Measurements from ENCODE around the gene LBP.

LBP gene

DNA sequence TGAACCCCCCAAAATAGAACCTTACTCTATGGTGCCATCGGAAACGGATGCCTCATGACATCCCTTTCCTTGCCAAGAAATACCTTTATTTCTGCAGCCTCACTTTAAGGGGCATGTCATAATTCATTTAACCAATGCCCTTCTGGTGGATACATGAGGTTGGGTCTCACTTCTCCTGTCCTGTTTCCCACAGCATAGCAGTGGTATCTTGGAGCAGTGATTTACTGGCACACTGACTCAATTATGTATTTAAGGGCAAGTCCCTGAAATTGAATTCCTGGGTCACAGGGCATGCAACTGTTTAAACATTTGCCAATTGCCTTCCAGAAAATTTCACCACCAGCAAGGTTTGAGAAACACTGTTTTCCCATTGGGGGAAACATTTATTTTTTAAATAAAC is 639 bp upstream of the LBP start:
- no peak overlapping the region for H3K9ac ChIP-seq (ENCODE audit: low read length)
- no peaks in the 10 kb centered on the region for H4K20me1 ChIP-seq (ENCODE audit: insufficient read depth, low read length)
- no peak overlapping the region for H2AFZ ChIP-seq (ENCODE audit: low read length)
- H3K9me2 ChIP-seq (ENCODE audit: low read depth, low read length), result no peaks in the 10 kb centered on the region
- no peaks in the 10 kb centered on the region for H3F3A ChIP-seq (ENCODE audit: insufficient read depth, low read length)
- no peaks in the 10 kb centered on the region for H3K4me1 ChIP-seq (ENCODE audit: insufficient read depth, low read length, severe bottlenecking)
- 0 out of 2 replicates have a peak, but pooled peaks cover 3% of the 10 kb centered on the region for H3K27me3 ChIP-seq (ENCODE audit: insufficient read depth, low read length)
- no peak overlapping the region for H3K4me2 ChIP-seq (ENCODE audit: low read length)
- TF ChIP-seq, protein P1, sequence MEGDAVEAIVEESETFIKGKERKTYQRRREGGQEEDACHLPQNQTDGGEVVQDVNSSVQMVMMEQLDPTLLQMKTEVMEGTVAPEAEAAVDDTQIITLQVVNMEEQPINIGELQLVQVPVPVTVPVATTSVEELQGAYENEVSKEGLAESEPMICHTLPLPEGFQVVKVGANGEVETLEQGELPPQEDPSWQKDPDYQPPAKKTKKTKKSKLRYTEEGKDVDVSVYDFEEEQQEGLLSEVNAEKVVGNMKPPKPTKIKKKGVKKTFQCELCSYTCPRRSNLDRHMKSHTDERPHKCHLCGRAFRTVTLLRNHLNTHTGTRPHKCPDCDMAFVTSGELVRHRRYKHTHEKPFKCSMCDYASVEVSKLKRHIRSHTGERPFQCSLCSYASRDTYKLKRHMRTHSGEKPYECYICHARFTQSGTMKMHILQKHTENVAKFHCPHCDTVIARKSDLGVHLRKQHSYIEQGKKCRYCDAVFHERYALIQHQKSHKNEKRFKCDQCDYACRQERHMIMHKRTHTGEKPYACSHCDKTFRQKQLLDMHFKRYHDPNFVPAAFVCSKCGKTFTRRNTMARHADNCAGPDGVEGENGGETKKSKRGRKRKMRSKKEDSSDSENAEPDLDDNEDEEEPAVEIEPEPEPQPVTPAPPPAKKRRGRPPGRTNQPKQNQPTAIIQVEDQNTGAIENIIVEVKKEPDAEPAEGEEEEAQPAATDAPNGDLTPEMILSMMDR (IDR thresholded peaks at IDR 0.05; ENCODE audit: low read length), result no peak
- no peak for TF ChIP-seq EZH2 (IDR thresholded peaks at IDR 0.05; ENCODE audit: borderline replicate concordance, low read length)
- H3K36me3 ChIP-seq (ENCODE audit: insufficient read depth, low read length), result no peaks in the 10 kb centered on the region
- H3K27ac ChIP-seq (ENCODE audit: low read depth, low read length, poor library complexity, severe bottlenecking), result no peak overlapping the region
- H3K79me2 ChIP-seq (ENCODE audit: insufficient read depth, low read length), result no peaks in the 10 kb centered on the region
- no peaks in the 10 kb centered on the region for H3K9me3 ChIP-seq (ENCODE audit: low read length)
- no peak overlapping the region for H3K4me3 ChIP-seq (ENCODE audit: low read depth, low read length, poor library complexity, severe bottlenecking)

DNA sequence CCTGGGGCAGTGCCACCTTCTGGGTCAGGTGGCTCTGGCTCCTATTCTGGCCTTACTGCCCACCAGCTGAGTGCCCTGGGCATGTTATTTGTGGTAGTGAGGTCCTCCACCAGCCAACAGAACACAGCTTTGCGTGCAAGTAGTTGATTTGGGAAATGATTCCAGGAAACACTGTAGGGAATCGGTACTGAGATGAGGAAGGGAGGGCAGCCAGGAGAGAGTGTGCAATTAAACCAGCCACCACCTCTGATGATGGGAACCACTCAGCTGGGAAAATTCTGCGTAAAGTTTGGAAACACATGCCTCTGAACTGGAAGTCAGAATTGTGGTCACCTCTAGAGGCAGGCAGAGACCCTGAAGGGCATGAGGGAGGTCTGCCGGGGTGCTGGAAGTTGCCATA is 459 bp downstream of the LBP start:
- Histone ChIP-seq H3F3A (ENCODE audit: insufficient read depth, low read length) (no peaks in the 10 kb centered on the region), H3K4me3 (ENCODE audit: low read depth, low read length, poor library complexity, severe bottlenecking) (no peak overlapping the region), H4K20me1 (ENCODE audit: insufficient read depth, low read length) (no peaks in the 10 kb centered on the region), H3K9ac (ENCODE audit: low read length) (no peak overlapping the region), H3K27me3 (ENCODE audit: insufficient read depth, low read length) (0 out of 2 replicates have a peak, but pooled peaks cover 3% of the 10 kb centered on the region), H3K36me3 (ENCODE audit: insufficient read depth, low read length) (no peaks in the 10 kb centered on the region), H3K9me3 (ENCODE audit: low read length) (no peaks in the 10 kb centered on the region), H3K79me2 (ENCODE audit: insufficient read depth, low read length) (no peaks in the 10 kb centered on the region), H3K27ac (ENCODE audit: low read depth, low read length, poor library complexity, severe bottlenecking) (no peak overlapping the region), H3K4me1 (ENCODE audit: insufficient read depth, low read length, severe bottlenecking) (no peaks in the 10 kb centered on the region), H3K4me2 (ENCODE audit: low read length) (no peak overlapping the region), H2AFZ (ENCODE audit: low read length) (no peak overlapping the region), H3K9me2 (ENCODE audit: low read depth, low read length) (no peaks in the 10 kb centered on the region)
- TF ChIP-seq, protein P1 (IDR thresholded peaks at IDR 0.05; ENCODE audit: low read length), result no peak
- TF ChIP-seq EZH2 (IDR thresholded peaks at IDR 0.05; ENCODE audit: borderline replicate concordance, low read length), result no peak

DNA sequence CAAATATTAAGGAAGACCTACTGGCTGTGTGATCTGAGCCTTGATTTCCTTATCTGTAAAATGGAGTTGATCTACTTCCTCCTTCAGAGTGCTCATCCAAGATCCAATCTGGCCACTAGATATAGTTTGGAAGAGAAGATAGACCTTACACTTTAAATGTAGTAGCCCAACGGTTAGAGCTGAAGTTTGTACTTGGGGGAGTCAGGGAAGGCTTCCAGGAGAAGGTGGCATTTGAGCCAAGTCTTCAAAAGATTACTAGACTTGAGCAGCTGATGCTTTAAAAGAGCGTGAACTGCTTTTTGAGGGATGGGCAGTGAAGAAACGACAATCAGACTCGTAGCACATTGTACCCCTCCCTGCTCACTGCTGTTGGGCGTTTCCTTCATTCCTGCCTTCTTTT is 3.6 kb downstream of the LBP start:
- Histone ChIP-seq H3K4me3 (ENCODE audit: low read depth, low read length, poor library complexity, severe bottlenecking) (no peak overlapping the region), H3K27me3 (ENCODE audit: insufficient read depth, low read length) (0 out of 2 replicates have a peak, but pooled peaks cover 3% of the 10 kb centered on the region), H3K4me1 (ENCODE audit: insufficient read depth, low read length, severe bottlenecking) (no peaks in the 10 kb centered on the region), H3K4me2 (ENCODE audit: low read length) (no peak overlapping the region), H3K79me2 (ENCODE audit: insufficient read depth, low read length) (no peaks in the 10 kb centered on the region), H3K27ac (ENCODE audit: low read depth, low read length, poor library complexity, severe bottlenecking) (no peak overlapping the region), H2AFZ (ENCODE audit: low read length) (no peak overlapping the region), H3K9ac (ENCODE audit: low read length) (no peak overlapping the region), H4K20me1 (ENCODE audit: insufficient read depth, low read length) (no peaks in the 10 kb centered on the region), H3K9me3 (ENCODE audit: low read length) (no peaks in the 10 kb centered on the region), H3F3A (ENCODE audit: insufficient read depth, low read length) (no peaks in the 10 kb centered on the region), H3K9me2 (ENCODE audit: low read depth, low read length) (no peaks in the 10 kb centered on the region), H3K36me3 (ENCODE audit: insufficient read depth, low read length) (no peaks in the 10 kb centered on the region)
- TF ChIP-seq, protein P1 (IDR thresholded peaks at IDR 0.05; ENCODE audit: low read length), result no peak
- TF ChIP-seq EZH2 (IDR thresholded peaks at IDR 0.05; ENCODE audit: borderline replicate concordance, low read length), result no peak

Measured in OCI-LY1 (cell line).